Measurements from ENCODE around the gene TSGA10IP. TPM values are rescaled to one million over a fixed set of nuclear protein-coding genes. Genes with fewer than 3 reads are reported as not detected.

TSGA10IP gene
- polyA plus RNA-seq, 3 donors = not detected

DNA sequence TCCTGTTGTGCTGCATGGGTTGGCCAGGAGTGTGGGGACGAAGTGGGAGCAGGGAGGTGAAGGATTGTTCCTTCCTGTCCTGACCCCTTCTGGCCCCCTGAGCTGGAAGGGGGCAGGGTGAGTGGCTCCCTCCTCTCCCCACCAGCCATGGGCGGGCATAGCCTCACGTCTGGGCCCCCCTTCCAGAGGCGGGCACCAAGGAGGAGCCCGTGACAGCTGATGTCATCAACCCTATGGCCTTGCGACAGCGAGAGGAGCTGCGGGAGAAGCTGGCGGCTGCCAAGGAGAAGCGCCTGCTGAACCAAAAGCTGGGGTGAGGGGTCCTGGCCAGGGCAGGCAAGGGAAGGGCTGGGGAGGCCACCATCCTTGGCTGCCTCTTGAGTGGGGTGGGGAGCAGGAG is 19.6 kb downstream of the TSGA10IP start:
- H3K27ac ChIP-seq (ENCODE audit: low read depth, low read length) = no peak overlapping the region
- 81 to 88% (median 86%) methylated on average over 10 of the region's 10 CpGs for WGBS, 3 donors

DNA sequence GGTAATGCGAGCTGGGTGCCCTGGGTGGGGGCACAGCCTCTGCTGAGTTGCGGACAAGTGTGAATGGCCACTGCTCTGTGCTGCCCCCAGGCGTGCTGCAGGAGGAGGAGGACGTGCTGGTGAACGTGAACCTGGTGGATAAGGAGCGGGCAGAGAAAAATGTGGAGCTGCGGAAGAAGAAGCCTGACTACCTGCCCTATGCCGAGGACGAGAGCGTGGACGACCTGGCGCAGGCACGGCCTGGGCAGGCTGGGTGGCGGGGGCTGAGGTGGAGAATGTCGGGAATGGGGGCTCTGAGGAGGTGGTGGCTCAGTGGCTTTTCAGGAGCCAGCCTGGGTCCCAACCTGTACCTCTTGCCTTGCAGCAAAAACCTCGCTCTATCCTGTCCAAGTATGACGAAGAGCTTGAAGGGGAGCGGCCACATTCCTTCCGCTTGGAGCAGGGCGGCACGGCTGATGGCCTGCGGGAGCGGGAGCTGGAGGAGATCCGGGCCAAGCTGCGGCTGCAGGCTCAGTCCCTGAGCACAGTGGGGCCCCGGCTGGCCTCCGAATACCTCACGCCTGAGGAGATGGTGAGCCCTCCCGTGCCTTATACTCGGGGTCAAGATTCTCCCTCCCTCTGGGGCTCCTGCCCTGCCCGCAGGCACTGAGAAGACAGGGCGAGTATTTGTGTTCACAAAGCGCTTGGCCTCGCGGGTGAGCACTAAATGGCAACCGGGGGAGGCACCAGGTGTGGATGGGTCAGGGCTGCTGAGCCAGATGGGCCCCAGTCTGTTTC is 20.9 kb downstream of the TSGA10IP start:
- 93 to 94% (median 93%) methylated on average over 36 of the region's 36 CpGs for WGBS, 3 donors
- no peak overlapping the region for H3K27ac ChIP-seq (ENCODE audit: low read depth, low read length)

DNA sequence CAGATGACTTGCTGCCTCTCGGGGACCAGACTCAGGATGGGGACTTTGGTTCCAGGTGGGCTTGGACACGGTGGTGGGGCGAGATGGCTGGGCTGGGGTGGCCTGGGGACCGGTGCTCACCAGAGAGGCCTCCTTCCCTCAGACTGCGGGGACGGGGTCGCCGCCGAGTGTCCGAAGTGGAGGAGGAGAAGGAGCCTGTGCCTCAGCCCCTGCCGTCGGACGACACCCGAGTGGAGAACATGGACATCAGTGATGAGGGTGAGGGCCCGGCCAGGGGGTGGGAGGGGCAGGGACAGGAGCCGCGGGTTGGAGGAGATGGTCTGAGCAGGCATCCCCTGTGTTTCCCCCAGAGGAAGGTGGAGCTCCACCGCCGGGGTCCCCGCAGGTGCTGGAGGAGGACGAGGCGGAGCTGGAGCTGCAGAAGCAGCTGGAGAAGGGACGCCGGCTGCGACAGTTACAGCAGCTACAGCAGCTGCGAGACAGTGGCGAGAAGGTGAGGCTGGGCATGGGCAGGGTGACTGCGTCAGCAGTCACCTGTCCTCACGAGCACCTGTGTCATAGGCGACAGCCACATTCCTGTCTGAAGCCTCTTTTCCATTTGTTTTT is 22.2 kb downstream of the TSGA10IP start:
- H3K27ac ChIP-seq (ENCODE audit: low read depth, low read length) = no peak overlapping the region
- WGBS, 3 donors = 92 to 94% (median 94%) methylated on average over 25 to 30 of the region's 30 CpGs

DNA sequence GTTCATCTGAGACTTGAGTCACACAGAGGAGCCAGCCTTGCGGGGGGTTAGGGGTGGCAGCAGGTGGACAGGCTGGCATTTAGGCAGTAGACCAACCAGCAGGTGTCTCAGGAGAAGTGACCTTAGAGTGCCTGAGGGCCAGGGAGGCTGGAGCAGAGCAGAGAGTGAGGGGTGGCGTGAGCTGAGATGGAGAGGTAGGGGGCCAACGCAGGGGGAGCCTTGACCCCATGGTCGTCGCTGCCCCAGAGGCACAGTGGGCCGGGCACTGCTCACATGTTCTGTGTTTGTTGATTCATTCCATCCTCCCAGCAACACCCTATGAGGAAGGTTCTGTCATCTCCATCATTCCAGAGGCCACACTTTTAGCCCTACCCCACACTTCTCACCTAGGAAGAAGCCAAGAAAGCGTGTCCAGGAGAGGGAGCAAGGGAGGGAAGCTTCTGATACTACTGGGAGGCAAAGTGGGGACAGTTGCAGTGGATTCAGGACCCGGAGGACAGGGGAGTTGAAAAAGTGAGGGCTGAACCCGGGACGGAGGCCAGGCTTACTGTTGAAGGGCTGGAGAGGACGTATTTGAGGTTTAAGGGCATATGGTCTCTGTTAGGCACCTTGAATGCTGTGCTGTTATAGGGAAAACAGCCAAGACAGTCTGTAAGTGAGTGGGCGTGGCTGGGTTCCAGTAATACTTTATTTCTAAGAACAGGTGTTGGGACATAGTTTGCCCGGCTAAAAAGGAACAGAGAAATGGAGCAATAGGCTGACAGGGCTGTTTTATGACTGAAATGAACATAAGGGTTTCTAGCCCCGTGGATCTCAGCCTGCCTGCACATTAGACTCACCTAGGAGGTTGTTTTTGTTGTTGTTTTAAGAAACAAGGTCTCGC is 23.6 kb downstream of the TSGA10IP start:
- H3K27ac ChIP-seq (ENCODE audit: low read depth, low read length) = peak overlapping the region; percentile 36

DNA sequence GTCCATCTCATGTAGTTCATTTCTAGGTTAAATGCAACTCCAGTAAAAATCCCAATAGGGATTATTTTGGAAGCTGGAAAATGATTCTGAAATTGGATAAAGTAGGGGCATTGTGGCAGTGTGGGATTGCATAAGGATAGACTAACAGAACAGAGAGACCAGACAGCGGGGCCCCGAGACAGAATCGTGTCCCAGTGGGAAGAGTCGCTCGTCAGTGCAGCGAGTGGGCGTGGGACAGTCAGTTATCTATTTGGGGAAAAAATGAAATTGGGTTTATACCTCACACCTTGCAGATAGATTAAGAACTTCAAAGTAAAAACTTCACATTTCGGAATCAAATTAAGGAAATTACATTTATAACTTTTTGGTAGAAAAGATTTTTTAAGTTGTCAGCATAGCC is 26.8 kb downstream of the TSGA10IP start:
- H3K27ac ChIP-seq (ENCODE audit: low read depth, low read length) = no peak overlapping the region
- WGBS, 3 donors = 73 to 94% (median 87%) methylated on average over 8 of the region's 8 CpGs

More for the DNA sequence above, 23.6 kb downstream of the TSGA10IP start:
- 75 to 80% (median 79%) methylated on average over 14 to 15 of the region's 15 CpGs for WGBS, 3 donors

DNA sequence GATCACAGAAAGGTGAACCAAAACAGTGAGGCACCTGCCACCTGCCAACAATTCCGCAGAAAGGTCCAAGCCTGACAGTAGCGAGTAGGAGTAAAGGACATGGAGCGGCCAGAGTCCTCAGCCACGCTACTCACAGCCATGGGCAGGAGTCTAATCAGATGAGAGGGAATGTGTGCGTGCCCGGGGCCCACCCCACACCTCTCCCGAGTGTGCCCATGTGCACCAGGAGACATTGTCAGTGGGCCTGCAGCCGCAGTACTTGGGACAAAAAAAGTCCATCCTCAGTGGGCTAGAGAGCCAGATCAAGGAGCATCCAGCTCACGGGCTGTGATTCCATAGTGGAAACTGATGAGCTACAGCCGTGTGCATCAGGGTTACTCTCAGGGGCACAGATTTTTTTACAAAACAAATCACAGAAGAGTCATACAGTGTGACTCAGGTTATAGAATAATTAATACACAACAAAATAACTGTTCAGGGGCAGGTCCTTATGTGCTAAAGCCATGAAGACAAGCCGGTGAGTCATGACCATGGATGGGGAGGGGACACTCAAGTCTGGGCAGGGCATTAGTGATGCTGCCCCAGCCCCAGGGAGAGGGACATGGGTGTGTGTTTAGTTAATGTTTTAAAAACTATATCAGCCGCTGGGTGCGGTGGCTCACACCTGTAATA is 28.3 kb downstream of the TSGA10IP start:
- WGBS, 3 donors = 91 to 97% (median 96%) methylated on average over 13 of the region's 13 CpGs
- H3K27ac ChIP-seq (ENCODE audit: low read depth, low read length) = no peak overlapping the region

DNA sequence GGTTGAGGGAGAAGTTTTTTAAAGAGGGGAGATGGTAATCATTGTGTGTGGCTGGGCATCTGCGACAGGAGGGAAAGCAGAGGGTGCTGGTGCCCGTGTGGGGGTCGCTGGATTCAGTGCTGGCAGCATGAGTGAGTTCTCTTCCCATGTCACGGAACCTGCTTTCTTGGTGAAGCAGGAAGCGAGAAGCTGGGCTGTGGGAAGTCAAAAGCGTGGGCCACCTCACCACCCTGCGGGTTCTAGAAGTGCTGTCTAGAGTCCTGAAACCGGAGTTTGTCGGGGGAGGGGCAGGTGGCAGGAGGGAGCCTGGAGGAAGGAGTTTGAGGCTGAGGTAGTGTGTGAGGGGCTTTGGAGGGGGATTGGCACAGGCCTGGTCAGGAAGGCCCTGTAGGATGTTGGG is 30.5 kb downstream of the TSGA10IP start:
- WGBS, 3 donors = 93 to 95% (median 93%) methylated on average over 9 of the region's 9 CpGs
- H3K27ac ChIP-seq (ENCODE audit: low read depth, low read length) = no peak overlapping the region

DNA sequence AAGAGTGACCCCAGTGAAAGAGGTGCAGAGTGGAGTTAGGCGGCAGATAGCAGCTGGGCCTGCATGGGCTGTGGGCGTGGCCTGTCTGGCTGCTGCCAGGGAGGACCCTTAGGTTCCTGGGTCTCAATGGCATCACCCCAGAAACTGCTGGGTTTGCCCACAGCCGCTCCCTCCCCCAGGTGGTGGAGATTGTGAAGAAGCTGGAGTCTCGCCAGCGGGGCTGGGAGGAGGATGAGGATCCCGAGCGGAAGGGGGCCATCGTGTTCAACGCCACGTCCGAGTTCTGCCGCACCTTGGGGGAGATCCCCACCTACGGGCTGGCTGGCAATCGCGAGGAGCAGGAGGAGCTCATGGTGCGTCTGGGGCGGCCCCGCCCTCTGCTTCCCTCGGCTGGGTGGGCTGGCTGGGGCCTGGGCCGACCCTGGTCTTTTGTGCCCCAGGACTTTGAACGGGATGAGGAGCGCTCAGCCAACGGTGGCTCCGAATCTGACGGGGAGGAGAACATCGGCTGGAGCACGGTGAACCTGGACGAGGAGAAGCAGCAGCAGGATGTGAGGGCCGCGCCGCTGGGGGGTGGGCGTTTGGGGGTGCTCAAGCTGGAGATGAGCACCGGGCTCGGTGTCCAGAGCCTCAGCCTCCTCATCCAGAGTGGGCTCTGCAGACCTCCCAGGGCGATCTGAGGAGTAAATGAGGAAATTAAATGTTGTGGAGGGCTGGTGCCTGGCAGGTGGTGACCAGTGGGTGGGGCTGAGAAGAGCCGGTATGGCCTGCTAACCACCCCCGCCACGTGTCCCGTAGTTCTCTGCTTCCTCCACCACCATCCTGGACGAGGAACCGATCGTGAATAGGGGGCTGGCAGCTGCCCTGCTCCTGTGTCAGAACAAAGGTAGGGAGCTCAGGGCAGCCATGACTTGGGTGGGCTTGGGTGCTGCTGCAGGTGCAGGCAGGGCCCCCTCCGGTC is 31.2 kb downstream of the TSGA10IP start:
- WGBS, 3 donors = 82 to 87% (median 86%) methylated on average over 43 of the region's 43 CpGs
- no peak overlapping the region for H3K27ac ChIP-seq (ENCODE audit: low read depth, low read length)

DNA sequence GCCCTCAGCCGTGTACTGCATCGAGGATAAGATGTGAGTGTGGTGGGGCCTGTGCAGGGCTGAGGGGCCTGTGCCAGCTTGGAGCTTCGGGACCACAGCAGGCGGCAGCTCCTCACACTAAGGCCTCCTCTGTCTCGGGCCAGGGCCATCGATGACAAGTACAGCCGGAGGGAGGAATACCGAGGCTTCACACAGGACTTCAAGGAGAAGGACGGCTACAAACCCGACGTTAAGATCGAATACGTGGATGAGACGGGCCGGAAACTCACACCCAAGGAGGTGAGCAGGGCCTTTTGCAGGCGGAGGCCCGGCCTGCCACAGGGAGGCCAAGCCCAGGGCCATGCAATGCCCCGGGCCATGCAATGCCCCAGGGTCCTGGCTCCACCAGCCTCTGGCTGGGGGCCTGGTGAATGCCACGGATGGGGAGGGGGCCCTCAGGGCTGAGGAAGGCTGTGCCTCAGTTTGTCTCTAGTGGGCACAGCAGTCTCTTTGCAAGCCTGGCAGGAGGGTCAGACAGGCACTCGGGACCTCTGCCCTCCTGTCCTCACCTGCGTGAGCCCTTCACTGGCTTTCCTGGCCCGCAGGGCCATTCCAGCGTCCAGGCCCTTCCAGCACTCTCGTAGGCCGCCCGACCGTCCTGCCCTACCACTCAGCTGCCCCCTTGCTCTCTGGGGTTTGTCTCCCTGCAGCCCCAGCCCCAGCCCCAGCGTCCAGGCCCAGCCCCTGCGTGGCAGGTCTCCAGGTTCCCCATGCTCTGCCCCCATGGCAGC is 32.5 kb downstream of the TSGA10IP start:
- H3K27ac ChIP-seq (ENCODE audit: low read depth, low read length) = no peak overlapping the region
- 90 to 91% (median 90%) methylated on average over 28 to 29 of the region's 29 CpGs for WGBS, 3 donors

DNA sequence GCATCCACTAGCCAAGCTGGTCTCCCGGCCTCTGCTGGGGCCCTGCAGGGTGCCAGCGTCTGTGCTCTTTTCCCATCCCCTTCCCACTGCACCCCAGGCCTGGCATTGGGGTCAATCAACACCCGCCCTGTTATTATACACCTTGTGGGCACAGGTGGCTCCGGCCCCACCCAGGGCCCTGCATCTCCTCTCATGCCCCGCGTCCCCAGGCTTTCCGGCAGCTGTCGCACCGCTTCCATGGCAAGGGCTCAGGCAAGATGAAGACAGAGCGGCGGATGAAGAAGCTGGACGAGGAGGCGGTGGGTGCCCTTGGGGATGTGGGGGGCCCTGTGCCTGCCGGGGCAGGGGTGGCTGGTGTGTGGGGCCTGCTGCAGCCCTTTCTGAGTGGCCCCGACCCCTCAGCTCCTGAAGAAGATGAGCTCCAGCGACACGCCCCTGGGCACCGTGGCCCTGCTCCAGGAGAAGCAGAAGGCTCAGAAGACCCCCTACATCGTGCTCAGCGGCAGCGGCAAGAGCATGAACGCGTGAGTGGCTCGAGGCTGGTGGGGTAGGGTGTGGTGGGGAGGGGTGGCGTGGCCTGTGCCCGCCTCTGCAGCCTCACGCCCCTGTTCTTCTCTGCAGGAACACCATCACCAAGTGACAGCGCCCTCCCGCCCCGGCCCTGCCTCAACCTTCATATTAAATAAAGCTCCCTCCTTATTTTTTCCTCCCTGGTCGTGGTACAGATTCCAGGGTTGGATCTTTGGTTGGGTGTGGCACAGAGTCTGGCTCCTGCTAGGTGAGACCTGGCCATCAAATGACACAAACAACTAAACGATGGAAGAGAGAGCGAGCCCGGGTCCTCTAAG is 33.3 kb downstream of the TSGA10IP start:
- H3K27ac ChIP-seq (ENCODE audit: low read depth, low read length) = no peak overlapping the region
- WGBS, 3 donors = 91 to 94% (median 92%) methylated on average over 32 to 34 of the region's 34 CpGs

DNA sequence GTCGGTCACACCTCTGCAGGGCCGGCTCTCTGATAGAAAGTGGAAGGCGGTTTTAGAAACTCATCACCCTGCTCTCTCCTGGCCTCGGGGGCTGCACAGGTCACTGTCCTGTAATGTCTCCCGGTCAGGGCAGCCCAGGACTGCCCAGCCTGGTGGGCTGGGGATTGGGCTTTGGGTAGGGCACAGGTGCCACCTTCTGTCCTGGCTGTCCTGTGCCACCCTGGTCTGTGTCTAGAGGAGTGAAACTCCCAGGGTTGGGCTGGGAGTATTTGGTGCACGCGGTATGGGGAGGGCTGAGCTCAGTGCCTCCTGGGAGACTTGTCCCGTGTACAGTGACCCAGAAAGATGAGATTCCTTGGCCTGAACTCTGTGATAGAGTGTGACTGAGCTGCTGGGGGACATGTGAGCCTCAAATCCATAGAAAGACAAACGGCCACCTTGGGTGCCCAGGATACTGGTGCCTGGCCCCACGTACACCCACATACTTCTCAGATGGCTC is 34.0 kb downstream of the TSGA10IP start:
- H3K27ac ChIP-seq (ENCODE audit: low read depth, low read length) = no peak overlapping the region
- WGBS, 3 donors = 78 to 88% (median 80%) methylated on average over 10 of the region's 10 CpGs

DNA sequence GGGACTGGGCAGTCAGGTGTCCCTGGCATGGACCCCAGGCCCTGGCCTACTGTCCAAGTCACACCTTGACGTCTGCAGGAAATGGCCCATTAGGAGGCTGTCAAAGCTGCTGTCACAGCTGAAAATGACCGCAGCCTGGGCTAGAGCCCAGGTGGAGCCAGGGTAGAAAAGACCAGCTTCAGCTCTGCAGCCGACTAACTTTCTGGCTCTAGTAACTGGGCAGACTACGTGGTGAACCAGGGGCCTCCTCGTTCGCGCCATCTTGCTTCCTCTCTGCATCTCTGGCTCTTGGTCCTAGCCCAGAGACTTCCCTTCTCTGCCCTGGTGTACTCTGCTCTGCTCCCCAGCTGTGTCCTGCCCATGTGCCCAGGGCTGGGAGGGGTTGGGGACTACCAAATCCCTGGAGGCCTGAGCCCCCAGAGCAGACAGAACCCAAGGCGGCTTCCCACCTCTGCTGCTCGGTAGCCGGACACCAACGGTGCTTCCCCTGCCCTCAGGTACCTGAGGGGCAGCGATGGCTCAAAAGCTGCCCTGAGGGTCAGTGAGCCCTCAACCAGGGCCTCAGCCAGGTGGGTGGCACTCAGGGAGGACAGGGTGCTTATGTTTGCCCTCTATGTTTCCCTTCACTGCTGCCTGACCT is 35.9 kb downstream of the TSGA10IP start:
- WGBS, 3 donors = 69 to 78% (median 71%) methylated on average over 12 of the region's 12 CpGs
- no peak overlapping the region for H3K27ac ChIP-seq (ENCODE audit: low read depth, low read length)

DNA sequence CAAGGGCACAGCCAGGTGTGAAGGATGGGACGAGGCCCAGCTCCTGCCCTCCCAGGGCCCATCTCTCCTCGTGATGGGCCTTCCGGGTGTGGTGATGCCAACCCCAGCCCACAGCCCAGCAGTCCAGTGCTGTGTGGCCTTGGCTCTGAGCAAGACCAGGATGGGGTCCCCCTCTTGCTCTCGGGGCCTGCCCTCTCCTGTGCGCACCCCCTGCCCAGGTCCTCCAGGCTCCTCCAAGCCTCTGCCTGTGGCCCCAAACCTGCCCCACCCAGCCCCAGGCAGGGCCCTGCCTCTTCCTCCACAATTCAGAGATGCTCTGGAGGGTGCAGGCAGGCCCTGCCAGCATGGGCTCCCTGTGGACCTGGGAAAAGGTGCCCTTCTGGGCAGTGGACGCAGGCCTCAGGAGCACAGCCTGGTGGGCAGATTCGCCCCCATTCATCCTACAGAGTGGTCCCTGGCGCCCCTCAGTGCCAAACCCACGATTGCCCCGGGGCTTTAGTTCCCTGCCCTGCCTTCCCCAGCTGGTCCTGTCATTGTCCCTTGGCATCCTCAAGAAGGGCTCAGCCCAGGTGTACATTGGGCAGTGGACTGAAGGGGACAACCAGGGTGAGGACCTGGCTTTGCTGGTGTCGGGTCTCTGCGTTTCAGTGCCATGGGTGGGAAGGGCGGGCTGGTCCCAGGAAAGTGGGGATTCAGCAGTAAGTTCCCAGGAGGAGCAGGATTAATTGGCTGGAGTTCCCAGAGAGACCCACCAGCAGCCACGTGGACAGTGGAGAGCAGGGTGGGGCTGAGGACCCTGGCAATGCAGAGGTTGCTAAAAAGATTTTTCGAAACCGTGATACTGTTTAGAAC is 36.9 kb downstream of the TSGA10IP start:
- H3K27ac ChIP-seq (ENCODE audit: low read depth, low read length) = no peak overlapping the region
- 64 to 77% (median 77%) methylated on average over 14 to 16 of the region's 16 CpGs for WGBS, 3 donors

DNA sequence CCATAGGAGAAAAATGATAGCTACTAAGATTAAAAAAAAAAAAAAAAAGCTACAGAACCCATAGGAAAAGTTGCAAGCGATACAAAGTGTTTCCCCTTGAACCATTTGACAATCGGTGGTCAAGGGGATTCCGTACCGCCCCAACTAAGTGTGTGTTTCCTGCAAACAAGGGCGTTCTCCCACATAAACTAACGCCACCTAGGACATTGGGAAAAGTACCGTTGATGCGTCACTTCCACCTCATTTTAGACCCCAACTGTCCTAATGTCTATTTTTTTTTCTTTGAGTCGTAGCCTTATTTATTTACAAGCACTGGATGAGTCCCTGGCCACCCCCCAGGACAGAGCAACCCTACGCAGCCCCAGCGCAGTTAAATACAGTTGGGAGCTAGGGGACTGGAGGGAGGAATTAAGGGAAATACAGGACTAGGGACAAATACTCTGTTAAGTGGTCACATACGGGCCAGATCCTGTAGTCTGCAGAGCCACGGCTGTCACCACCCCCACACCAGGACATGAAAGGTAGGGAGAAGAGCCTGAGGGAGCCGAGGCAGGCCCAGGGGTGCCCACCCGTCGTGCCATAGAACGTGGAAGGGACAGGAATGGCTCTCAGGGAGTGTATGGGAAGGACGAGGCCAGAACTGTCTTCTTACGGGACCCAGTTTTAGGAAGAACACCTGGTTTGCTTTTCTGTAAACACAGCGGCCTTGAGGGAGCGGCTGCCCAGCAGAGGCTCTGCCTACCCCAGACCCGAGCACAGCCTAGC is 37.7 kb downstream of the TSGA10IP start:
- WGBS, 3 donors = 68 to 77% (median 73%) methylated on average over 22 of the region's 22 CpGs
- H3K27ac ChIP-seq (ENCODE audit: low read depth, low read length) = no peak overlapping the region
